Esophagus muscularis mucosa (tissue), 4 donors: ENCODE results near the gene LCN6. TPM values are rescaled to one million over a fixed set of nuclear protein-coding genes. Genes with fewer than 3 reads are reported as not detected.

ENCODE experiments used
- DNase-seq: peaks from one replicate; pipeline ENCODE4 v3.0.0-alpha.2; 2017; ENCODE audit errors: extremely low spot score
- H3K27ac ChIP-seq, 4 donors: fragments of 200-600 bp; sonication (generic); replicated peaks in 1 of 4; 1 replicate in 3 of 4; 2 replicates in 1 of 4; pipeline ENCODE4 v1.5.1; 2016 to 2019; ENCODE audit warnings: mild to moderate bottlenecking in 1 of 4
- H3K27me3 ChIP-seq, 4 donors: fragments of 200-600 bp; sonication (generic); one replicate each; pipeline versions ENCODE4 v1.5.1 to v1.6.0; 2016 to 2019
- H3K36me3 ChIP-seq, 4 donors: fragments of 200-600 bp; sonication (generic); one replicate each; pipeline ENCODE4 v1.5.1; 2016 to 2019
- H3K4me1 ChIP-seq, 4 donors: fragments of 200-600 bp; sonication (generic); one replicate each; pipeline ENCODE4 v1.5.1; 2016 to 2019
- H3K4me3 ChIP-seq, 4 donors: fragments of 200-600 bp; sonication (generic); 1 replicate in 2 of 4; 2 replicates in 2 of 4; pipeline ENCODE4 v1.5.1; 2016 to 2019; ENCODE audit warnings: mild to moderate bottlenecking in 4 of 4, moderate library complexity in 1 of 4
- H3K9me3 ChIP-seq, 4 donors: fragments of 200-600 bp; sonication (generic); 1 replicate in 3 of 4; 2 replicates in 1 of 4; pipeline ENCODE4 v1.5.1; 2016 to 2019
- CTCF ChIP-seq, 3 experiments: fragments of 200-600 bp in 2 of 3; fragments of 450-650 bp in 1 of 3; sonication (generic) in 2 of 3; IDR thresholded peaks; one replicate each; pipeline ENCODE4 v1.5.1; 2017 to 2019; ENCODE audit warnings: antibody characterized with exemption in 3 of 3, mild to moderate bottlenecking in 2 of 3, moderate library complexity in 1 of 3
- EP300 ChIP-seq: sonication (generic); formaldehyde crosslinking; IDR thresholded peaks from one replicate; pipeline ENCODE4 v1.6.1; 2017; ENCODE audit warnings: antibody characterized with exemption
- POLR2A ChIP-seq: fragments of 450-650 bp; IDR thresholded peaks from one replicate; pipeline ENCODE4 v1.6.1; 2017; ENCODE audit warnings: antibody characterized with exemption, moderate library complexity, mild to moderate bottlenecking, low read depth
- POLR2AphosphoS5 ChIP-seq, 2 donors: sonication (generic); formaldehyde crosslinking; IDR thresholded peaks; one replicate each; pipeline ENCODE4 v1.6.1; 2017; ENCODE audit warnings: antibody characterized with exemption in 2 of 2
- WGBS: methylation state at CpG from one replicate; pipeline ENCODE4 v1.1.5; 2018; 5-methylcytosine and 5-hydroxymethylcytosine counted together
- intact Hi-C: fragments of 100-400 bp; cut with DNase I; formaldehyde crosslinking; loops from one replicate; pipeline ENCODE4 v1.15.1; 2023
- total RNA-seq, 4 donors: library from RNA; depleted of rRNA; stranded (reverse); fragments of >200 nt; gene quantifications; one replicate each; pipeline versions ENCODE4 v1.1.0 to v1.2.1, GENCODE V29; 2016

The LCN6 gene
- total RNA-seq, 4 donors from 2014 or later: 12.5 to 32.0 (median 23.9) TPM

DNA sequence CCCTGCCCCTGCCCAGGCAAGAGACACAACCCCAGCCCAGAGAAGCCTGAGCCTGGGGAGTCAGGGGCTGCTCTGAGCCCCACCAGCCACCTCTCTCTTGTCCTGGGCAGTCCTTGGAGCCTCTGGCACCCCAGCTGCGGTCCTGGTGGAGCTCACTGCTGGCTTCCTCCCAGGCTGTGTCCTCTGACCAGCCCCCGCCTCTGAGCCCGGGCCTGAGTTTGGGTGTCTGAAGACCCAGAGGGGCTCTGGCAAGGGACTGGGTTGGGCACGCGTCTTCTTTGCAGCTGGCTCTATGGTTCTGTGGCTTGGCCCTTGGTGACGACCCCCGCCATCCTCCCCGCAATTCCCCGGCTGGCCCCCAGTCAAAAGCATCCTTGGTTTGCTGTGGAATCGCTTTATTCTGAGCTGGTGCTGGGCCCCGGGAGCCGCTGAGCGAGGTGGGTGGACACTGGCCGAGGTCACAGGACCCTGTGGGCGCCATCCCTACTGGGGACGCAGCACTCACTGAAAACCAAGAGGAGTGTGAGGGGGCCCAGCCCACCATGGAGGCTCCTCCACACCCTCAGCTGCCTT lies 4.6 kb downstream of the LCN6 start:
- DNase-seq: no peak
- intact Hi-C loops: no loop called here
- no peak for TF ChIP-seq EP300
- TF ChIP-seq POLR2A: no peak
- TF ChIP-seq POLR2AphosphoS5 (IDR thresholded peaks at IDR 0.05): no peak
- H3K4me1 ChIP-seq: peaks cover 16 to 38% (median 27%) of the 10 kb centered on the region in 4 donors
- WGBS: 82% methylated on average over 13 of the region's 16 CpGs
- H3K9me3 ChIP-seq: no peaks in the 10 kb centered on the region
- peaks cover 0 to 17% (median 0%) of the 10 kb centered on the region in 4 donors for H3K36me3 ChIP-seq
- H3K27me3 ChIP-seq: peaks cover 0 to 84% (median 21%) of the 10 kb centered on the region in 4 donors
- H3K27ac ChIP-seq: no peak overlapping the region
- H3K4me3 ChIP-seq: peak overlapping the region; percentile 22 to 37 (median 30)

DNA sequence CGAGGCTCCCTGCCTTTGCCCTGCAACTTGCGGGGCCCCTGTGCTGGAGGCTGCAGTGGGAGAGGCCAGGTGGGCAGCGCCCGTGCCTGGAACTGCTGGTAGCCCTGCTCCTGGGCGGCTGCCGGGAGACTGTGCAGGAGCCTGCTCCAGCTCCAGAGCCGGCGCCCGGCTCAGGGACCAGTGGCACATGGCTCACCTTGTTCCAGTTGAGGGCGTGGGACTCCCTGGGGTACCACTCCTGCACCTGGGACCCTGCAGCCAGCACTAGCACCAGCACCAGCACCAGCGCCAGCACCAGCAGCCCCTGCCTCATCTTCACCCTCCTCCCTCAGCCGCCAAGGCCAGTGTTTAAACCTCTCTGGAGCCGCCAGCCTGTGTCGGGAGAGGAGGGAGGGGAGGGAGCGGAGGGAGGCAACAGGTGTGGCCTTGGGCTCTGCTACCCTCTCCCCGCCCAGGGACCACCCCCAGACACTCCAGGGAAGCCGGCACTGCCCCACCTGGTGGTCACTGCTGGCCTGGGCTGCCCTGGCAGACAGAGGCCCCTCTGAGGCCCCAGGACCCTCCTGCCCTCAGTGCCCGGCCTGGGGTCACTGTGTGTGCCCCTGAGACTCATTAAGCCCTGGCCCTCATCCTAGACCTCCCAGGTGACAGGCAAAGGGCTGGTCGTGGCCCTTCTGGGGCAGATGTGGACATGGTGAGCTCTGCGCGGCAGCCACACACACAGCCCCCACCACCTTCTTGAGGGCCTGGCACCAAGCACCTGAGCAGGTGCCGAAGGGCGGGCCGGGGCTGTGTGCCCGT lies 5.5 kb downstream of the LCN6 start, which contains the start of gene LCN10:
Gene LCN10 (minus strand): TSS at position 350 of the 801 bp plus-strand sequence. CDS start 37 bp downstream, at position 313.
- no peak within 1 kb of the TSS for H3K27ac ChIP-seq
- TF ChIP-seq POLR2AphosphoS5 (IDR thresholded peaks at IDR 0.05) (no peak), CTCF (IDR thresholded peaks at IDR 0.05) (peak in 1 of 3 experiments; percentile 26)
- intact Hi-C loops: no loop called here
- H3K4me3 ChIP-seq: peak within 1 kb of the TSS; percentile 20 to 37 (median 24)
- H3K36me3 ChIP-seq: peaks cover 0 to 17% (median 0%) of the 10 kb centered on the region in 4 donors
- peaks cover 11 to 31% (median 23%) of the 10 kb centered on the region in 4 donors for H3K4me1 ChIP-seq
- peaks cover 0 to 76% (median 21%) of the 10 kb centered on the region in 4 donors for H3K27me3 ChIP-seq
- no peaks in the 10 kb centered on the region for H3K9me3 ChIP-seq
- 61% methylated on average over 14 of the region's 25 CpGs for WGBS
- DNase-seq: no peak

GRCh38 chr9:136741883-136742571 lies 6.3 kb downstream of the LCN6 start:
- Histone ChIP-seq H3K4me3 (peak overlapping the region; percentile 4 to 32 (median 23)), H3K36me3 (peaks cover 0 to 17% (median 0%) of the 10 kb centered on the region in 4 donors), H3K9me3 (no peaks in the 10 kb centered on the region), H3K4me1 (peaks cover 11 to 31% (median 23%) of the 10 kb centered on the region in 4 donors), H3K27ac (no peak overlapping the region), H3K27me3 (peaks cover 0 to 68% (median 21%) of the 10 kb centered on the region in 4 donors)
- intact Hi-C loops: no loop called here
- TF ChIP-seq POLR2A (no peak), CTCF (IDR thresholded peaks at IDR 0.05) (no peak), POLR2AphosphoS5 (IDR thresholded peaks at IDR 0.05) (no peak), EP300 (no peak)
- 59% methylated on average over 7 of the region's 32 CpGs for whole genome bisulfite sequencing
- DNase-seq: no peak

DNA sequence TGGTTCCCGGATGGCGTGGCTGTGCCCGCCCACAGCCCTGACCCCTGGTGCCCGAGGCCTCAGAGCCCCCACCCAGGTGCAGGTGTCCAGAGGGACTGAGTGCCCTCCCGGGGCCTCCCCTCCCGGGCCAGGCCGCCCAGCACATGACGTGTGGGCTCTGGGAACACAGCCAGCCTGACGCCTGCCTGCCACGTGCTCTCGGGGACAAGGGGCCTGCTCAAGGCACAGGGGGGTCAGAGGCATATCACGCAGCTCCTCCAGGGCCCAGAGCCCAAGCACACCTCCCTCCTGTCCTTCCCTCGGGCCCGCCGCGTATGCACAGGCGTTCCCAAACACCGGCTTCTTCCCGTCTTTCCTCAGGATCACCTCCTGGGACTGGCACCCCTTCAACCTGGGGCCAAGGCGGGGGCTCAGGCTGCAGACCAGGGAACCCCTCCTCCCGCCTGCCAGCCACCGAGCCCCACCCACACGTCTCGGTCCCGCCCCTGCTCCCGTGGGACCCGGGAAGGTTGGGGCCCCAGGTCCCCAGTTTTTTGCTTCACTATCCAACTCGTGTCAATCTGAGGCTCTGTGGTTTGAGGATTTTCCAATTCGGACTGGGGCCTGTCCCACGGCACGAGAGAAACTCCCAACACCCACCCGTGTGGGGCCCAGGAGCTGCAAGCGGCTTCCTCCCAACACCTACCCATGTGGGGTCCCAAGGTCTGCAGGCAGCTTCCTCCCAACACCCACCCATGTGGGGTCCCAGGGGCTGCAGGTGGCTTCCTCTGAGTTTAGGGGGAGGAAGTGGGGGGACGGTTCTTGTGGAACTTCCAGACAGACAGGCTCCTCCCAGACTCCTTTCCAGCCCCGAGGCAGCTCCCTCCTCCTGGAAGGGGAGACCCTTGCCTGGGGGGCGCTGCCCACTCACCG lies 7.1 kb downstream of the LCN6 start:
- Histone ChIP-seq H3K4me3 (peak overlapping the region; percentile 4 to 32 (median 16)), H3K27me3 (peaks cover 0 to 61% (median 21%) of the 10 kb centered on the region in 4 donors), H3K9me3 (no peaks in the 10 kb centered on the region), H3K27ac (no peak overlapping the region), H3K36me3 (peaks cover 0 to 17% (median 0%) of the 10 kb centered on the region in 4 donors), H3K4me1 (peaks cover 11 to 31% (median 23%) of the 10 kb centered on the region in 4 donors)
- WGBS: 34% methylated on average over 34 of the region's 37 CpGs
- TF ChIP-seq EP300 (no peak), CTCF (IDR thresholded peaks at IDR 0.05) (no peak), POLR2AphosphoS5 (IDR thresholded peaks at IDR 0.05) (peak in 1 of 2 donors; percentile 16)
- no peak for DNase-seq
- intact Hi-C loops: no loop called here
